NB4 (cell line): Measurements from ENCODE around the gene KRT75.

Source experiments
- POLR2A ChIP-seq: IDR thresholded peaks from 2 replicates; pipeline ENCODE4 v1.6.1; 2011; ENCODE audit warnings: mild to moderate bottlenecking; ENCODE audit not compliant: insufficient read length; ENCODE audit errors: extremely low read depth
- TF ChIP-seq, protein P1 (sequence below): IDR thresholded peaks from one replicate; pipeline ENCODE4 v1.5.1; 2012; ENCODE audit warnings: low read depth, low read length

DNA sequence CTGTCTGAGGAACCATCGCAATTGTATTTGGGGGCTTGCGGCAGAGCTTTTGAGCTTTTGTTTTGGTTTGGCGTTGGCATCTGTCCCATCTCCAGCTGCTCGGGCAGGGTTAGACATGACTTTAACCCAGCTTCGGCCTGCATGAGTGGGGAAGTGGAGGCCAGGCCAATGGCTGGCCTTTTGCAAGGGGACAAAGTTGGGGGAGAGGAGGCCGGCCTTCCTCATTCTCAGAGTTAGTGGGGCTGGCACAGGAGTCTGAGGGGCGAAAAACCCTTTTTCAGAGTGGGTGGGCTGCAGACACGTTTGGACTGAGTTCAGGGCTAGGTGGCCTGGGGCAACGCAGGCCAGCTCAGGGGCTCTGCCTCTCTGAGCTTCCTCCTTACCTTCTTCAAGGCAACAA is 33.3 kb downstream of the KRT75 start:
- TF ChIP-seq, protein P1, sequence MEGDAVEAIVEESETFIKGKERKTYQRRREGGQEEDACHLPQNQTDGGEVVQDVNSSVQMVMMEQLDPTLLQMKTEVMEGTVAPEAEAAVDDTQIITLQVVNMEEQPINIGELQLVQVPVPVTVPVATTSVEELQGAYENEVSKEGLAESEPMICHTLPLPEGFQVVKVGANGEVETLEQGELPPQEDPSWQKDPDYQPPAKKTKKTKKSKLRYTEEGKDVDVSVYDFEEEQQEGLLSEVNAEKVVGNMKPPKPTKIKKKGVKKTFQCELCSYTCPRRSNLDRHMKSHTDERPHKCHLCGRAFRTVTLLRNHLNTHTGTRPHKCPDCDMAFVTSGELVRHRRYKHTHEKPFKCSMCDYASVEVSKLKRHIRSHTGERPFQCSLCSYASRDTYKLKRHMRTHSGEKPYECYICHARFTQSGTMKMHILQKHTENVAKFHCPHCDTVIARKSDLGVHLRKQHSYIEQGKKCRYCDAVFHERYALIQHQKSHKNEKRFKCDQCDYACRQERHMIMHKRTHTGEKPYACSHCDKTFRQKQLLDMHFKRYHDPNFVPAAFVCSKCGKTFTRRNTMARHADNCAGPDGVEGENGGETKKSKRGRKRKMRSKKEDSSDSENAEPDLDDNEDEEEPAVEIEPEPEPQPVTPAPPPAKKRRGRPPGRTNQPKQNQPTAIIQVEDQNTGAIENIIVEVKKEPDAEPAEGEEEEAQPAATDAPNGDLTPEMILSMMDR: no peak
- no peak for TF ChIP-seq POLR2A
